Measurements from ENCODE around the gene NPAS3. TPM values are rescaled to one million over a fixed set of nuclear protein-coding genes. Genes with fewer than 3 reads are reported as not detected.

Gene NPAS3
- total RNA-seq, 1 donor from 2014 or later, result 1.6 TPM

DNA sequence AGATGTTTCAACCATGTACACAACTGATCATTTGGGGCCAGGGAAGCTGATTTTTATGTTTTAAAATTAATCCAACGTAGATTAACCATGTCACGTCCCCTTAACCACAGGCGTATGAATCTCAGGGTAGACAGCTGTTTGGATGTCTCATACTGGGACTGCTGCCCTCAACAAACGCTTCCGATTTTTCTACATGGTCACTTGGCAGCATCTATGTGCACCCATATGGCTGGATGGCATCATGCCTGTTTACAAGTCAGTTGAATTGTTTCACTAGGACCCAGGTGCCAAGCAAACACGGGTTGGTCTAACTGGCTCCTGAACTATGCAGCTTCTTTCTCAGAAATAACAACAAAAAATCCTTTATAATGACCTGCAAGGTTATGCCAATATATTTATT, 393.8 kb downstream of the NPAS3 start:
- no peak overlapping the region for H3K4me3 Mint-ChIP-seq (ENCODE audit: unreplicated experiment)
- TF ChIP-seq, protein P1, sequence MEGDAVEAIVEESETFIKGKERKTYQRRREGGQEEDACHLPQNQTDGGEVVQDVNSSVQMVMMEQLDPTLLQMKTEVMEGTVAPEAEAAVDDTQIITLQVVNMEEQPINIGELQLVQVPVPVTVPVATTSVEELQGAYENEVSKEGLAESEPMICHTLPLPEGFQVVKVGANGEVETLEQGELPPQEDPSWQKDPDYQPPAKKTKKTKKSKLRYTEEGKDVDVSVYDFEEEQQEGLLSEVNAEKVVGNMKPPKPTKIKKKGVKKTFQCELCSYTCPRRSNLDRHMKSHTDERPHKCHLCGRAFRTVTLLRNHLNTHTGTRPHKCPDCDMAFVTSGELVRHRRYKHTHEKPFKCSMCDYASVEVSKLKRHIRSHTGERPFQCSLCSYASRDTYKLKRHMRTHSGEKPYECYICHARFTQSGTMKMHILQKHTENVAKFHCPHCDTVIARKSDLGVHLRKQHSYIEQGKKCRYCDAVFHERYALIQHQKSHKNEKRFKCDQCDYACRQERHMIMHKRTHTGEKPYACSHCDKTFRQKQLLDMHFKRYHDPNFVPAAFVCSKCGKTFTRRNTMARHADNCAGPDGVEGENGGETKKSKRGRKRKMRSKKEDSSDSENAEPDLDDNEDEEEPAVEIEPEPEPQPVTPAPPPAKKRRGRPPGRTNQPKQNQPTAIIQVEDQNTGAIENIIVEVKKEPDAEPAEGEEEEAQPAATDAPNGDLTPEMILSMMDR (IDR thresholded peaks at IDR 0.05; ENCODE audit: unreplicated experiment), result no peak
- H3K4me1 Mint-ChIP-seq (ENCODE audit: unreplicated experiment), result peaks cover 2% of the 10 kb centered on the region
- no peaks in the 10 kb centered on the region for H3K36me3 Mint-ChIP-seq (ENCODE audit: low read depth, unreplicated experiment)
- H3K9me3 Mint-ChIP-seq (ENCODE audit: unreplicated experiment), result no peaks in the 10 kb centered on the region
- DNase-seq (ENCODE audit: low spot score), result no peak
- no peaks in the 10 kb centered on the region for H3K27me3 Mint-ChIP-seq (ENCODE audit: unreplicated experiment)
- H3K27ac Mint-ChIP-seq (ENCODE audit: unreplicated experiment), result no peak overlapping the region

- Mint-ChIP-seq H3K27ac (ENCODE audit: unreplicated experiment) (no peak overlapping the region), H3K27me3 (ENCODE audit: unreplicated experiment) (no peaks in the 10 kb centered on the region), H3K36me3 (ENCODE audit: low read depth, unreplicated experiment) (no peaks in the 10 kb centered on the region), H3K4me1 (ENCODE audit: unreplicated experiment) (no peaks in the 10 kb centered on the region), H3K4me3 (ENCODE audit: unreplicated experiment) (no peak overlapping the region), H3K9me3 (ENCODE audit: unreplicated experiment) (no peaks in the 10 kb centered on the region)
- TF ChIP-seq, protein P1 (IDR thresholded peaks at IDR 0.05; ENCODE audit: unreplicated experiment), result no peak
- no peak for DNase-seq (ENCODE audit: low spot score)
These were observed 396.7 kb downstream of the NPAS3 start for GRCh38 chr14:33335366-33335765.

DNA sequence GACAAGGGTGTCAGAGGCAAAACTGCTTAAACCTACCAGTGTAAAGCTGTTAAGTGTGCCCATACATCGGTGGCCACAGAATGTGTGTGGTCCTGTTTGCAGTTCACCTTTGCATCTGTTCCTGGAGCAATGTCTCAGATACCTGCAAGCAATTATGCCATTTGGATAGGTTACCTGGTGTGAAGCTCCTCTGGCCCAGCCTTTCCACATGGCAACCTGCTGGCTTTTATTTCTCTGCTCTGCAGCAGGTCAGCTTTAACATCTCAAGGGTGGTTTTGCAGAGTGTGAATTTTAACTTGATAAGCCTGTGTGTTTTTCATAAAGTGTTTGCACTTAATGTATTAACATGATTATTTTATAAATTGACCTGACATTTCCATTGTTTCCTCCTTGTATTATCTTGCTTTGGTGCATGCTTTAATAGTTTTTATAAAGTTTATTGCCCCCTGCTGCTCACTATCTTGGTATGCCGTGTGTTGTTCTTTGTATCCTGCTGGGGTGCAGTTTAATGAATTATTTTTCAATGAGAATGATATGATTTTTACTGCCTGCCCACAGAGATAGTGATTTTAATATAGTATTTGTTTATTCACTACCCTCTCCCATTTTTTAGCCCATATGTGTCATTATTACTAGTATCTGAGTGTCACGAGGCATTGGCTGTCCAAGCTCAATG, 403.8 kb downstream of the NPAS3 start:
- Mint-ChIP-seq H3K27ac (ENCODE audit: unreplicated experiment) (no peak overlapping the region), H3K27me3 (ENCODE audit: unreplicated experiment) (no peaks in the 10 kb centered on the region), H3K9me3 (ENCODE audit: unreplicated experiment) (no peaks in the 10 kb centered on the region), H3K4me1 (ENCODE audit: unreplicated experiment) (no peaks in the 10 kb centered on the region), H3K36me3 (ENCODE audit: low read depth, unreplicated experiment) (no peaks in the 10 kb centered on the region), H3K4me3 (ENCODE audit: unreplicated experiment) (no peak overlapping the region)
- TF ChIP-seq, protein P1 (IDR thresholded peaks at IDR 0.05; ENCODE audit: unreplicated experiment), result no peak
- no peak for DNase-seq (ENCODE audit: low spot score)

- no peaks in the 10 kb centered on the region for H3K27me3 Mint-ChIP-seq (ENCODE audit: unreplicated experiment)
- no peak overlapping the region for H3K4me3 Mint-ChIP-seq (ENCODE audit: unreplicated experiment)
- TF ChIP-seq, protein P1 (IDR thresholded peaks at IDR 0.05; ENCODE audit: unreplicated experiment), result no peak
- no peak for DNase-seq (ENCODE audit: low spot score)
- no peak overlapping the region for H3K27ac Mint-ChIP-seq (ENCODE audit: unreplicated experiment)
- H3K9me3 Mint-ChIP-seq (ENCODE audit: unreplicated experiment), result no peaks in the 10 kb centered on the region
- H3K36me3 Mint-ChIP-seq (ENCODE audit: low read depth, unreplicated experiment), result no peaks in the 10 kb centered on the region
- H3K4me1 Mint-ChIP-seq (ENCODE audit: unreplicated experiment), result no peaks in the 10 kb centered on the region
These were observed 404.3 kb downstream of the NPAS3 start for GRCh38 chr14:33343016-33343415.

- no peak overlapping the region for H3K4me3 Mint-ChIP-seq (ENCODE audit: unreplicated experiment)
These were observed 409.1 kb downstream of the NPAS3 start for GRCh38 chr14:33347796-33348195.

More at GRCh38 chr14:33347796-33348195, 409.1 kb downstream of the NPAS3 start:
- no peaks in the 10 kb centered on the region for H3K9me3 Mint-ChIP-seq (ENCODE audit: unreplicated experiment)
- TF ChIP-seq, protein P1 (IDR thresholded peaks at IDR 0.05; ENCODE audit: unreplicated experiment), result no peak
- H3K36me3 Mint-ChIP-seq (ENCODE audit: low read depth, unreplicated experiment), result no peaks in the 10 kb centered on the region
- H3K27ac Mint-ChIP-seq (ENCODE audit: unreplicated experiment), result no peak overlapping the region
- no peaks in the 10 kb centered on the region for H3K4me1 Mint-ChIP-seq (ENCODE audit: unreplicated experiment)
- H3K27me3 Mint-ChIP-seq (ENCODE audit: unreplicated experiment), result peaks cover 2% of the 10 kb centered on the region
- DNase-seq (ENCODE audit: low spot score), result no peak
